Keratinocyte (primary cell): ENCODE data around the gene ZC3HAV1L. TPM values are rescaled to one million over a fixed set of nuclear protein-coding genes. Genes with fewer than 3 reads are reported as not detected.

ENCODE experiments used
- DNase-seq: peaks from one replicate; pipeline ENCODE4 v3.0.0-alpha.2; 2011; ENCODE audit warnings: low read depth, missing footprints, low spot score
- FAIRE-seq: peaks from 2 replicates; lab custom pipeline; 2011; peaks lifted over from hg19 to GRCh38; lab: Jason Lieb, UNC
- H2AFZ ChIP-seq: 2 replicates; pipeline ENCODE4 v1.6.0; 2012; ENCODE audit warnings: low read length, control low read depth, inconsistent platforms; ENCODE audit not compliant: control insufficient read depth
- H3K27ac ChIP-seq: 2 replicates; pipeline ENCODE4 v1.5.1; 2011; ENCODE audit warnings: low read length; ENCODE audit not compliant: control insufficient read depth, insufficient read depth
- H3K27me3 ChIP-seq: 3 replicates; pipeline ENCODE4 v1.6.0; 2011; ENCODE audit warnings: low read length; ENCODE audit not compliant: control insufficient read depth, insufficient read depth; ENCODE audit errors: extremely low read depth
- H3K36me3 ChIP-seq, 2 experiments: 2 replicates in 1 of 2; 3 replicates in 1 of 2; pipeline ENCODE4 v1.5.1; 2011; ENCODE audit warnings: low read length in 2 of 2, mild to moderate bottlenecking in 1 of 2; ENCODE audit not compliant: control insufficient read depth in 2 of 2, insufficient read depth in 2 of 2; ENCODE audit errors: extremely low read depth in 1 of 2
- H3K4me1 ChIP-seq: 3 replicates; pipeline ENCODE4 v1.5.1; 2011; ENCODE audit warnings: low read length; ENCODE audit not compliant: control insufficient read depth, insufficient read depth; ENCODE audit errors: extremely low read depth
- H3K4me2 ChIP-seq: 3 replicates; pipeline ENCODE4 v1.6.0; 2011; ENCODE audit warnings: low read depth, low read length; ENCODE audit not compliant: control insufficient read depth, insufficient read depth; ENCODE audit errors: extremely low read depth
- H3K4me3 ChIP-seq, 3 experiments: fragments of 200-600 bp in 1 of 3; sonication (generic) in 1 of 3; 2 replicates in 2 of 3; 3 replicates in 1 of 3; pipeline ENCODE4 v1.5.1; 2011 to 2016; ENCODE audit warnings: low read length in 3 of 3, mild to moderate bottlenecking in 3 of 3, control low read depth in 2 of 3, inconsistent platforms in 1 of 3, low read depth in 1 of 3, mixed read lengths in 1 of 3, mixed run types in 1 of 3, moderate library complexity in 1 of 3; ENCODE audit not compliant: control insufficient read depth in 2 of 3, insufficient read depth in 2 of 3; ENCODE audit errors: extremely low read depth in 1 of 3
- H3K79me2 ChIP-seq: 2 replicates; pipeline ENCODE4 v1.6.0; 2012; ENCODE audit warnings: low read length; ENCODE audit not compliant: control insufficient read depth, insufficient read depth
- H3K9ac ChIP-seq: 3 replicates; pipeline ENCODE4 v1.6.0; 2011; ENCODE audit warnings: low read length; ENCODE audit not compliant: control insufficient read depth, insufficient read depth; ENCODE audit errors: extremely low read depth
- H3K9me1 ChIP-seq: 3 replicates; pipeline ENCODE4 v1.6.0; 2011; ENCODE audit warnings: low read length; ENCODE audit not compliant: control insufficient read depth, insufficient read depth; ENCODE audit errors: extremely low read depth
- H3K9me3 ChIP-seq: 2 replicates; pipeline ENCODE4 v1.5.1; 2012; ENCODE audit warnings: low read depth, low read length; ENCODE audit not compliant: control insufficient read depth
- H4K20me1 ChIP-seq: 3 replicates; pipeline ENCODE4 v1.6.0; 2011; ENCODE audit warnings: low read length; ENCODE audit not compliant: control insufficient read depth, insufficient read depth; ENCODE audit errors: extremely low read depth
- CTCF ChIP-seq, 3 experiments: IDR thresholded peaks in 1 of 3; conservative IDR thresholded peaks in 1 of 3; optimal IDR thresholded peaks in 1 of 3; 2 replicates in 2 of 3; 3 replicates in 1 of 3; pipeline versions ENCODE3 to v1.5.1; 2011; ENCODE audit warnings: low read length in 3 of 3, mild to moderate bottlenecking in 3 of 3, moderate library complexity in 2 of 3, control low read depth in 1 of 3, inconsistent platforms in 1 of 3; ENCODE audit not compliant: insufficient read depth in 2 of 3; ENCODE audit errors: extremely low read depth in 1 of 3
- EZH2 ChIP-seq: IDR thresholded peaks from one replicate; pipeline ENCODE4 v1.6.1; 2012; ENCODE audit warnings: inconsistent platforms, mild to moderate bottlenecking, low read length, moderate library complexity
- dilution Hi-C: fragments of 300-500 bp; cut with MboI; formaldehyde crosslinking; loops from one replicate; pipeline ENCODE4 v1.7.0; 2020; ENCODE audit warnings: low sequenced_read_pairs; ENCODE audit not compliant: extremely low pct_ligation_motif_present
- polyA plus RNA-seq, 5 experiments: library from polyadenylated mRNA; depleted of rRNA in 3 of 5; stranded (reverse) in 3 of 5; stranded (forward) in 1 of 5; unstranded in 1 of 5; fragments of >200 nt; gene quantifications; 1 replicate in 1 of 5; 2 replicates in 3 of 5; 3 replicates in 1 of 5; pipeline versions ENCODE4 v1.2.1 to v1.2.3, GENCODE V29; 2011 to 2012; ENCODE audit warnings: missing spikeins in 2 of 5, low read depth in 1 of 5, low replicate concordance in 1 of 5

The ZC3HAV1L gene
- polyA plus RNA-seq, 1 donor (not counting 4 experiments of a cell fraction or from before 2014, with no cell fraction given) = 7.9 TPM

GRCh38 chr7:139054101-139054500 lies 18.3 kb upstream of the ZC3HAV1L start:
- Histone ChIP-seq H3K27me3 (no peaks in the 10 kb centered on the region), H3K4me3 (no peak overlapping the region), H3K9ac (no peak overlapping the region), H3K4me2 (no peak overlapping the region), H3K4me1 (no peaks in the 10 kb centered on the region), H4K20me1 (no peaks in the 10 kb centered on the region), H3K27ac (no peak overlapping the region), H3K36me3 (peaks cover 10 to 22% of the 10 kb centered on the region in 2 experiments), H3K79me2 (no peaks in the 10 kb centered on the region), H3K9me1 (no peaks in the 10 kb centered on the region), H2AFZ (no peak overlapping the region), H3K9me3 (no peaks in the 10 kb centered on the region)
- dilution Hi-C loops = no loop called here
- FAIRE-seq = no peak
- TF ChIP-seq EZH2 = no peak
- TF ChIP-seq CTCF (optimal IDR thresholded peaks at IDR 0.05 in 1 of 3, IDR thresholded peaks at IDR 0.05 in 1 of 3, conservative IDR thresholded peaks at IDR 0.05 in 1 of 3; ENCODE audit: extremely low read depth in 1 of 3, insufficient read depth in 2 of 3, low read length in 3 of 3) = no peak
- DNase-seq = no peak

DNA sequence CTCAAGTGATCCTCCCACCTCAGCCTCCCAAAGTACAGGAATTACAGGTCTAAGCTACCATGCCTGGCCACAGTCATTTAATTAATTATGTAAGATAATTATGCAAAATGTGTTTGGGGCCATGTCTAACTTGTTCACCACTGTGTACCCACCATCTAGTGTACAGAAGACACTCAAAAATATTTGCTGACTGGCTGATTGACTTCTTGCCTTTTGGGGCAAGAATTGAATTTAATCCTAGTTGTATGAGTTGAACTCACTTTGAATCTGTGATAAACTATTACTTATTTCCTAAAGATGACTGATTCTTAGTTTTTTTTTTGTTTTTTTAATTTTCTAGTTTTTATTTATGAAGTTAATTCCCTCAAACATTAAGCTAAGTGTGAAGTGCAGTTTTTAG lies 15.8 kb upstream of the ZC3HAV1L start:
- Histone ChIP-seq H3K36me3 (peaks cover 13 to 23% of the 10 kb centered on the region in 2 experiments), H3K4me3 (no peak overlapping the region), H3K79me2 (no peaks in the 10 kb centered on the region), H3K27ac (no peak overlapping the region), H3K27me3 (no peaks in the 10 kb centered on the region), H3K9me1 (no peaks in the 10 kb centered on the region), H3K9ac (no peak overlapping the region), H3K9me3 (no peaks in the 10 kb centered on the region), H4K20me1 (no peaks in the 10 kb centered on the region), H2AFZ (no peak overlapping the region), H3K4me2 (no peak overlapping the region), H3K4me1 (no peaks in the 10 kb centered on the region)
- FAIRE-seq = no peak
- no peak for DNase-seq
- no peak for TF ChIP-seq EZH2
- no peak for TF ChIP-seq CTCF (optimal IDR thresholded peaks at IDR 0.05 in 1 of 3, IDR thresholded peaks at IDR 0.05 in 1 of 3, conservative IDR thresholded peaks at IDR 0.05 in 1 of 3; ENCODE audit: extremely low read depth in 1 of 3, insufficient read depth in 2 of 3, low read length in 3 of 3)
- dilution Hi-C loops = no loop called here
